HepG2 (cell line): Measurements from ENCODE around the gene GDE1. TPM values are rescaled to one million over a fixed set of nuclear protein-coding genes. Genes with fewer than 3 reads are reported as not detected.

Source experiments
- BRD4 ChIP-seq: sonication (generic); formaldehyde crosslinking; IDR thresholded peaks from 2 replicates; pipeline ENCODE4 v1.4.0; 2020; ENCODE audit warnings: missing genetic modification reagents
- CREBL2 ChIP-seq: sonication (generic); formaldehyde crosslinking; IDR thresholded peaks from 2 replicates; pipeline ENCODE4 v1.8.1; 2023; ENCODE audit warnings: missing genetic modification reagents, mild to moderate bottlenecking, borderline replicate concordance
- FUBP1 ChIP-seq: sonication (generic); formaldehyde crosslinking; IDR thresholded peaks from 2 replicates; pipeline ENCODE4 v1.5.1; 2020; ENCODE audit warnings: missing genetic modification reagents, mild to moderate bottlenecking, borderline replicate concordance
- IRF1 ChIP-seq: sonication (generic); formaldehyde crosslinking; IDR thresholded peaks from 2 replicates; pipeline ENCODE4 v1.4.0; 2020; ENCODE audit warnings: low read depth, mild to moderate bottlenecking, missing genetic modification reagents
- JUND ChIP-seq: sonication (generic); formaldehyde crosslinking; IDR thresholded peaks from 2 replicates; pipeline ENCODE4 v1.8.0; 2022; ENCODE audit warnings: mild to moderate bottlenecking, missing genetic modification reagents
- MATR3 ChIP-seq: sonication (generic); formaldehyde crosslinking; IDR thresholded peaks from 2 replicates; pipeline ENCODE4 v1.4.0; 2020; ENCODE audit warnings: missing genetic modification reagents
- NFAT5 ChIP-seq: sonication (generic); formaldehyde crosslinking; IDR thresholded peaks from 2 replicates; pipeline ENCODE4 v1.4.0; 2020; ENCODE audit warnings: missing genetic modification reagents
- PCBP1 ChIP-seq: fragments of 200-400 bp; formaldehyde crosslinking; IDR thresholded peaks from 2 replicates; pipeline ENCODE4 v1.6.1; 2017; ENCODE audit warnings: mild to moderate bottlenecking, low read depth, low read length, borderline replicate concordance
- PHB2 ChIP-seq: fragments of 450-650 bp; IDR thresholded peaks from 2 replicates; pipeline ENCODE4 v1.6.1; 2018; ENCODE audit not compliant: partially characterized antibody
- PLRG1 ChIP-seq: fragments of 450-650 bp; conservative IDR thresholded peaks from 2 replicates; pipeline ENCODE4 v1.6.1; 2016
- RBAK ChIP-seq: sonication (generic); formaldehyde crosslinking; IDR thresholded peaks from 2 replicates; pipeline ENCODE4 v1.5.1; 2020; ENCODE audit warnings: mild to moderate bottlenecking, missing genetic modification reagents
- SNAPC5 ChIP-seq: sonication (generic); formaldehyde crosslinking; IDR thresholded peaks from 2 replicates; pipeline ENCODE4 v1.8.1; 2023; ENCODE audit warnings: mild to moderate bottlenecking, missing genetic modification reagents, borderline replicate concordance
- SOX5 ChIP-seq: IDR thresholded peaks from 2 replicates; pipeline ENCODE4 v1.6.1; 2016; ENCODE audit warnings: borderline replicate concordance
- SSRP1 ChIP-seq: IDR thresholded peaks from 2 replicates; pipeline ENCODE4 v1.6.1; 2016; ENCODE audit warnings: control low read depth
- ZBTB33 ChIP-seq: sonication (generic); formaldehyde crosslinking; IDR thresholded peaks from 2 replicates; pipeline ENCODE4 v1.4.0; 2020; ENCODE audit warnings: missing genetic modification reagents
- ZBTB49 ChIP-seq: sonication (generic); formaldehyde crosslinking; IDR thresholded peaks from 2 replicates; pipeline ENCODE4 v1.4.0; 2020; ENCODE audit warnings: missing genetic modification reagents, borderline replicate concordance
- ZNF329 ChIP-seq: sonication (generic); formaldehyde crosslinking; IDR thresholded peaks from 2 replicates; pipeline ENCODE4 v1.9.0; 2021; ENCODE audit warnings: low read depth, mild to moderate bottlenecking, missing genetic modification reagents
- ZNF775 ChIP-seq: sonication (generic); formaldehyde crosslinking; IDR thresholded peaks from 2 replicates; pipeline ENCODE4 v1.4.0; 2020; ENCODE audit warnings: missing genetic modification reagents, mild to moderate bottlenecking, moderate library complexity, borderline replicate concordance
- polyA plus RNA-seq, 8 experiments: library from polyadenylated mRNA; depleted of rRNA in 3 of 8; stranded (reverse) in 7 of 8; unstranded in 1 of 8; fragments of >200 nt; fragmentation: Illumina TruSeq in 4 of 8; extraction: Trizol in 4 of 8; gene quantifications; 2 replicates each; pipeline versions ENCODE4 v1.2.1 to v1.2.3, GENCODE V29; 2011 to 2016; ENCODE audit warnings: low read depth in 4 of 8, missing spikeins in 1 of 8, mixed read lengths in 1 of 8; ENCODE audit not compliant: insufficient read depth in 1 of 8
- total RNA-seq, 5 experiments: library from RNA; depleted of rRNA; stranded (reverse); fragments of >200 nt; fragmentation: Illumina TruSeq; extraction: Trizol; gene quantifications; 2 replicates each; pipeline ENCODE4 v1.2.3, GENCODE V29; 2016; ENCODE audit warnings: low read depth in 1 of 5

GDE1 gene
- total and polyA plus RNA-seq, 2 of the 13 experiments (the other 11 are each of a cell fraction or from before 2014, with no cell fraction given) = 35.9 to 59.0 TPM

- no peak for TF ChIP-seq FUBP1 (CRISPR knock-in tag)
- TF ChIP-seq CREBL2 (CRISPR knock-in tag) = peak; percentile 66; the same call in 1 of the 2 replicates
- no peak for TF ChIP-seq PCBP1
- TF ChIP-seq ZBTB33 = peak; percentile 12; the same call in 1 of the 2 replicates
- no peak for TF ChIP-seq IRF1 (CRISPR knock-in tag)
- no peak for TF ChIP-seq ZNF329 (CRISPR knock-in tag)
- no peak for TF ChIP-seq PHB2
- no peak for TF ChIP-seq RBAK (CRISPR knock-in tag)
- TF ChIP-seq BRD4 (CRISPR knock-in tag) = no peak
- no peak for TF ChIP-seq MATR3
- peak; percentile 44; the same call in 1 of the 2 replicates for TF ChIP-seq NFAT5 (CRISPR knock-in tag)
- TF ChIP-seq ZBTB49 (CRISPR knock-in tag) = no peak
- peak; percentile 81; the same call in 1 of the 2 replicates for TF ChIP-seq SNAPC5 (CRISPR knock-in tag)
- TF ChIP-seq PLRG1 = no peak
- no peak for TF ChIP-seq SSRP1 (CRISPR knock-in tag)
- TF ChIP-seq JUND (CRISPR knock-in tag) = no peak
- no peak for TF ChIP-seq SOX5
- no peak for TF ChIP-seq ZNF775 (CRISPR knock-in tag)
Observed at GRCh38 chr16:19523184-19523558, 1.3 kb upstream of the GDE1 start (continued).
